Mesodermal cell (in vitro differentiated cells): ENCODE results near the gene LRFN5.

Experiments used
- H3K27ac ChIP-seq: 2 replicates; pipeline ENCODE4 v1.7.0; 2013; ENCODE audit warnings: mild to moderate bottlenecking, low read depth, low read length, moderate library complexity; ENCODE audit not compliant: severe bottlenecking
- H3K36me3 ChIP-seq: 2 replicates; pipeline ENCODE4 v1.7.1; 2013; ENCODE audit warnings: mild to moderate bottlenecking, low read length, moderate library complexity; ENCODE audit not compliant: control insufficient read depth, insufficient read depth
- H3K4me1 ChIP-seq: one replicate; pipeline ENCODE4 v1.7.1; 2013; ENCODE audit warnings: mild to moderate bottlenecking, low read length; ENCODE audit not compliant: insufficient read depth, control insufficient read depth, poor library complexity, severe bottlenecking
- H3K4me3 ChIP-seq: 2 replicates; pipeline ENCODE4 v1.7.0; 2013; ENCODE audit warnings: low read length, control low read depth, mild to moderate bottlenecking; ENCODE audit not compliant: insufficient read depth, poor library complexity, severe bottlenecking; ENCODE audit errors: extremely low read depth
- H3K9me3 ChIP-seq: 2 replicates; pipeline ENCODE4 v1.7.1; 2013; ENCODE audit warnings: mild to moderate bottlenecking, low read length, moderate library complexity; ENCODE audit not compliant: control insufficient read depth
- WGBS, 2 experiments: methylation state at CpG; one replicate each; pipeline ENCODE4 v1.1.5; 2013; ENCODE audit warnings: missing lambda C conversion rate in 2 of 2; ENCODE audit not compliant: insufficient coverage in 2 of 2; 5-methylcytosine and 5-hydroxymethylcytosine counted together

The LRFN5 gene

DNA sequence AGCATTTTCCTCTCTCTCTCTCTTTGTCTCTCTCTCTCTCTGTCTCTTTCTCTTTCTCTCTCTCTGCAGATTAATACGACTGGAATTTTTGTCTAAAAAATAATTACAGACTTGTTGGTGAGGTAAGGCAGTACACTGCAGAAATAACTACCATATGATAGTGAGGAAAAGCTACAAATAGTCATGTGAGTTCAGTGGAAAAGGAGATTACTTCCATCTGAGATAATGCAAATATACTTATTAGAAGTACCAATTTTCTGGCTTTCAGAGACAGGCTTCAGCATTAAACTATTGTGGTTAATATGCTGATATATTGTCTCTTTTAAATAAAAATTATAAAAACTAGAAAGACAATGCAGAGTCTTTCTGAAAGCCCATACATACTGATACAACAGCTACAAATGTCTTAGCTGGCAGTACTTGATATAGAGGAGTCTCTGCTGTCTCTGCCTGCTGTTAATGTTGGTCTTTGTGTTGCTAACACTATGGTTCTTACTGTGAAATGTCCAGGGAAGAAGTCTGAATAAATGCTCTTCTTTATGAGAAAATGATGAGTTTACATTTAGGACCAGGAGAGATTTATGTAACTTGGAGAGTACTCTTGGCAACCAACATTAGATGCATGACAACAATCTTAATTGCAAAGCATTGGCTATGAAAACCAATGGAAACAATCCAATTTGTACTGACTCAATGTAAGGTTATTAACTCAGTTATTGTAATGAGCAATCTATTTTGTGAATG is 167.0 kb downstream of the LRFN5 start:
- Histone ChIP-seq H3K27ac (no peak overlapping the region), H3K4me1 (no peaks in the 10 kb centered on the region), H3K36me3 (no peaks in the 10 kb centered on the region), H3K9me3 (no peaks in the 10 kb centered on the region), H3K4me3 (no peak overlapping the region)
- WGBS, 2 experiments: no CpG with 5 or more reads among the region's 1 CpG

DNA sequence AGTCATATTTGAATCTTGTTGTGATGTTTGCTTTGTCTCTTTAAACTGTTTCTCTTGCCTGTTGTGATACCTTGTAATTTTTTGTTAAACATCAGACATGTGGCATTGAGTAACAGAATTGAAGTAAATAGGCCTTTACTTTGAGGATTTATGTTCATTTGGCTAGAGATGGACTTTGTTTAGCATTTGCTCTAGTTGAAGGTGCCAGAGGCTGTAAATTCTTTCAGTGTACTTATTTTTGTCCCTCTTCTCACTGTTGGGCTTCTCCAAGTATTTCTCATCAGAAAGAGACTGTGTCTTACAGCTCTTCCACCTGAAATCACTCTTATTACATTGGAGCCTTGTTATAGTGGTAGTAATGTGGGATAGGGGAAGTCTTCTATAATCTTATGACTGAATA is 175.8 kb downstream of the LRFN5 start:
- H3K27ac ChIP-seq: no peak overlapping the region
- no peaks in the 10 kb centered on the region for H3K36me3 ChIP-seq
- H3K4me1 ChIP-seq: no peaks in the 10 kb centered on the region

DNA sequence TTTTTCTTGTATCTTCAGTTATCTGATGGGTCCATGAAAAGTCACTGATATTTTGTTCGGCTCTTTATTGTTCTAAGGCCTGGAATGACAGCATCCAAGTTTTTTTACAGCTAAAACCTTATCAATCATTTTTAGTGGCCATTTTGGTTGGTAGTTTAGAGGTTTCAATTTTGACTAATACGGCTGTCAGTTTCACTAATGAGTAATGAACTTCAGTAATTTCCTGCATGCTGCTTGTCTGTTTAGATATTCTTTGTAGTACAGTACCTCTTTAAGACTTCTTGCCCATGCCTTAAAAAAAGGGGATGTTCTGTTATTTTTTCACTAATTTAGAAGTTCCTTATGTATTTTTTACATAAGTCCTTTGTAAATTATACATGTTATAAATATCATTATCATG is 176.7 kb downstream of the LRFN5 start:
- no peaks in the 10 kb centered on the region for H3K36me3 ChIP-seq
- no peaks in the 10 kb centered on the region for H3K4me1 ChIP-seq
- no peak overlapping the region for H3K27ac ChIP-seq
- no peak overlapping the region for H3K4me3 ChIP-seq
- no peaks in the 10 kb centered on the region for H3K9me3 ChIP-seq
- WGBS, 2 experiments: no CpG with 5 or more reads among the region's 2 CpGs

More for the DNA sequence above, 175.8 kb downstream of the LRFN5 start:
- Histone ChIP-seq H3K9me3 (no peaks in the 10 kb centered on the region), H3K4me3 (no peak overlapping the region)

- no peaks in the 10 kb centered on the region for H3K4me1 ChIP-seq
- WGBS, 2 experiments: 72 to 83% methylated on average over 1 to 6 of the region's 6 CpGs
These were observed 179.0 kb downstream of the LRFN5 start for GRCh38 chr14:41785696-41786095.

DNA sequence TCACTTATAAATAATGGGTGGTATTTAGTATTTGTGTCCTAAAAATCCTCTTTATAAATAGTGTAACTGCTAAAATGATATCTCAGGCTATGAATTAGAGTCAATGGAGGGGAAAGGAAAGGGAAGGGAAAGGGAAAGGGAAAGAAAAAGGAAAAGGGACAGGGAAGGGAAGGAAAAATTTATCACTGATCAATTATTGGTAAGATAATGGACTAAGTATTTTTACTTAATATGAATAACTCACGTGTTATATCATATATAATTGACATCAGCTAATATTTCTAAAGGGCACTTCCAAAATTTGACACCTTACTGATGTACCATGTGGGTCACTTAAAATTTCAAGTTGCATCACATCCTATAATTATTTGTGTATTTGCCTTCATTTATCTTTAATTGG is 193.1 kb downstream of the LRFN5 start:
- Histone ChIP-seq H3K4me3 (no peak overlapping the region), H3K9me3 (no peaks in the 10 kb centered on the region), H3K4me1 (no peaks in the 10 kb centered on the region), H3K27ac (no peak overlapping the region), H3K36me3 (no peaks in the 10 kb centered on the region)
- WGBS, 2 experiments: no CpG with 5 or more reads among the region's 1 CpG

More at GRCh38 chr14:41785696-41786095, 179.0 kb downstream of the LRFN5 start:
- Histone ChIP-seq H3K9me3 (no peaks in the 10 kb centered on the region), H3K4me3 (no peak overlapping the region), H3K36me3 (no peaks in the 10 kb centered on the region), H3K27ac (no peak overlapping the region)

DNA sequence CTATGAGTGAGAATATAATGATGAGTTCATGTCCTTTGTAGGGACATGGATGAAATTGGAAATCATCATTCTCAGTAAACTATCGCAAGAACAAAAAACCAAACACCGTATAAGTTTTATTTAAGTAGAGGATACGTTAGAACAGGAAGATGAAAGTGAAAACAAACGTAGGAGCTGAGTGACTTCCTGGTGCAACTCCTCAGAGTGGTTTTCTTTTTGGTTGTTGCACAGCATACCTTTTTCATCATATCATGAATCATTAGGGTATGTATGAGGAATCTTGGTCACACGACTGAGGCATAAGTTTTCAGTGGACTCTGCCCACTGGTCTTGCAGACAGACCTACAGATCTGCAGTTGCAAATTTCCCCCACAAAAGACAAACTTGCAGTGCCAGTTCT is 199.0 kb downstream of the LRFN5 start:
- Histone ChIP-seq H3K9me3 (no peaks in the 10 kb centered on the region), H3K4me3 (no peak overlapping the region), H3K4me1 (no peaks in the 10 kb centered on the region), H3K36me3 (no peaks in the 10 kb centered on the region), H3K27ac (no peak overlapping the region)
- WGBS, 2 experiments: no CpG with 5 or more reads among the region's 5 CpGs

DNA sequence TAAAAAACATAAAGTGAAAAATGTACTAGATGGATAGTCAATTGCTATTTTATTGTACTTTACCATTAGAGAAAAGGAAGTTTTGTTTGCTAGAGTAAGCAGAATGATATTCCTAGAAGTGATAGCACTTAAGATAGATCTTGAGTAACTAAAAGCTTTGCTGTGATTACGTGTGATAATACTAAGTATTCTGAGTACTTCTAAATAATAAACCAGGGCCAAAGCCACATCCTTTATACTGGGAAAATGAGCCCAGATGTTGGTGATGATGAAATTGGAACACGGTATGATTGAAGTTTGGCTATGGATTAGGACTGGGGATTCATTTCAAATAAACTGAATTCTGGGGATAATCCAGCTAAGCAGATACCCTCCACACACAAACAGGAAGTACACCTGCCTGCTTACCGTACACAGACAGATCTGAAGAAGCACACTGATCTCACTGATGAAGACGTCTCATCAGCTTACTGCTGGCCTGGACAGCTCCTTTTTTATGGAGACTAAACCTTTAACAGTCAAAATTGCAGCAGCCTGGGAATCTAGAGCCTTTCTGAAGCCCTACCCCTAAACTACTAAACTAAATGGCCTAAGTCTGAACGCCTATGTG is 199.8 kb downstream of the LRFN5 start:
- no peaks in the 10 kb centered on the region for H3K36me3 ChIP-seq
- no peak overlapping the region for H3K4me3 ChIP-seq
- no peaks in the 10 kb centered on the region for H3K4me1 ChIP-seq
- no peaks in the 10 kb centered on the region for H3K9me3 ChIP-seq
- H3K27ac ChIP-seq: no peak overlapping the region
- 81 to 83% methylated on average over 2 of the region's 5 CpGs for WGBS, 2 experiments

GRCh38 chr14:41810362-41810761 is 203.7 kb downstream of the LRFN5 start:
- H3K4me3 ChIP-seq: no peak overlapping the region
- H3K4me1 ChIP-seq: no peaks in the 10 kb centered on the region
- H3K9me3 ChIP-seq: no peaks in the 10 kb centered on the region
- WGBS, 2 experiments: no CpG with 5 or more reads among the region's 1 CpG
- H3K36me3 ChIP-seq: no peaks in the 10 kb centered on the region
- H3K27ac ChIP-seq: no peak overlapping the region

DNA sequence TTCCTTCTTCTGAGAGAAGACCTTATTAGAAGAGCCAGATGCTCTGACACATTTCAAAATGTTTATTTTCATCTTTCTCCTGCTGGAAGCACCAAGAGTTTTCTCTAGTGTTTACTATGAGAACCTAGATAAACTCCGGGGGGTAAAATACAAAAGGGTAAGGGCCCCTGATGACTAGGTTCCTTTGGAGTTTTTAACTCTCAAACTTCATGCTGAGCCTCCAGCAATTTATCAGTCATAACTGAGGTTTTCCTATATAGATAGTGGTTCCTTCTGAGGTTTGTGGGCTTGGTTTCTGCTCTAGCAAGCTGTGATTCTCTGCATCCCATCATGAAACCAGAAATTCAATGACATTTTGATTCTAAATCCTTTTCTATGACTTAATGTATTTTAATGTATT is 210.9 kb downstream of the LRFN5 start:
- 100% methylated on average over 1 of the region's 1 CpG; no CpG with 5 or more reads in 1 of the 2 experiments for WGBS, 2 experiments
- no peaks in the 10 kb centered on the region for H3K4me1 ChIP-seq
- H3K9me3 ChIP-seq: no peaks in the 10 kb centered on the region
- no peak overlapping the region for H3K4me3 ChIP-seq
- no peaks in the 10 kb centered on the region for H3K36me3 ChIP-seq
- H3K27ac ChIP-seq: no peak overlapping the region

- no peaks in the 10 kb centered on the region for H3K4me1 ChIP-seq
- no peak overlapping the region for H3K27ac ChIP-seq
- no peaks in the 10 kb centered on the region for H3K9me3 ChIP-seq
- H3K4me3 ChIP-seq: no peak overlapping the region
- whole genome bisulfite sequencing, 2 experiments: 100% methylated on average over 1 of the region's 2 CpGs
- no peaks in the 10 kb centered on the region for H3K36me3 ChIP-seq
These were observed 217.8 kb downstream of the LRFN5 start for GRCh38 chr14:41824441-41824840.

GRCh38 chr14:41825622-41826021 is 218.9 kb downstream of the LRFN5 start:
- H3K9me3 ChIP-seq: no peaks in the 10 kb centered on the region
- H3K36me3 ChIP-seq: no peaks in the 10 kb centered on the region
- H3K4me1 ChIP-seq: no peaks in the 10 kb centered on the region
- no peak overlapping the region for H3K4me3 ChIP-seq
- no peak overlapping the region for H3K27ac ChIP-seq
- WGBS, 2 experiments: 80% methylated on average over 1 of the region's 1 CpG
